ENCODE measurements around the gene SULT1A2.
"Not testable (repeated sequence)": the region's sequence is repeated elsewhere in the genome, so short reads cannot be mapped to it uniquely, and the experiment has no call there.

Gene SULT1A2

GRCh38 chr16:28608867-28609596 lies 12.2 kb upstream of the SULT1A2 start:
- DNase-seq = not testable (repeated sequence)

GRCh38 chr16:28608496-28608808 lies 11.6 kb upstream of the SULT1A2 start:
- DNase-seq = not testable (repeated sequence)

- DNase-seq = not testable (repeated sequence)
Observed at GRCh38 chr16:28607681-28608495, 11.0 kb upstream of the SULT1A2 start.

- DNase-seq = no peak
Observed at GRCh38 chr16:28607116-28607623, 10.3 kb upstream of the SULT1A2 start.

GRCh38 chr16:28606291-28607115 lies 9.7 kb upstream of the SULT1A2 start:
- no peak for DNase-seq

- DNase-seq = no peak
Observed at GRCh38 chr16:28604186-28604565, 7.3 kb upstream of the SULT1A2 start.

GRCh38 chr16:28603381-28604185 lies 6.7 kb upstream of the SULT1A2 start:
- no peak for DNase-seq

GRCh38 chr16:28602529-28602928 lies 5.7 kb upstream of the SULT1A2 start:
- DNase-seq = no peak

GRCh38 chr16:28602062-28602461 lies 5.2 kb upstream of the SULT1A2 start:
- not testable (repeated sequence) for DNase-seq

- DNase-seq = not testable (repeated sequence)
Observed at GRCh38 chr16:28601589-28601988, 4.7 kb upstream of the SULT1A2 start.

GRCh38 chr16:28600965-28601364 lies 4.1 kb upstream of the SULT1A2 start:
- not testable (repeated sequence) for DNase-seq

GRCh38 chr16:28599377-28600285 lies 2.8 kb upstream of the SULT1A2 start:
- not testable (repeated sequence) for DNase-seq

- DNase-seq = no peak
Observed at GRCh38 chr16:28597692-28598261, 927 bp upstream of the SULT1A2 start.

- DNase-seq = no peak
Observed at GRCh38 chr16:28596115-28596630, 677 bp downstream of the SULT1A2 start.

GRCh38 chr16:28595451-28595850 lies 1.4 kb downstream of the SULT1A2 start:
- DNase-seq = not testable (repeated sequence)

- DNase-seq = no peak
Observed at GRCh38 chr16:28592979-28593553, 3.8 kb downstream of the SULT1A2 start.

GRCh38 chr16:28592511-28592910 lies 4.3 kb downstream of the SULT1A2 start:
- no peak for DNase-seq

- DNase-seq = no peak
Observed at GRCh38 chr16:28591355-28591754, 5.5 kb downstream of the SULT1A2 start.

GRCh38 chr16:28590384-28591340 lies 6.2 kb downstream of the SULT1A2 start:
- DNase-seq = no peak

Measured in cerebellar nuclear complex (tissue), 1 donor.